Lung (tissue), 12 donors: ENCODE results near the gene AP2B1. TPM values are rescaled to one million over a fixed set of nuclear protein-coding genes. Genes with fewer than 3 reads are reported as not detected.

Source experiments
- ATAC-seq: fragments of 200-7000 bp; cut with Tn5 transposase; one replicate; pipeline ENCODE4 v1.9.1; 2020; ENCODE audit warnings: moderate number of reproducible peaks; ENCODE audit not compliant: insufficient read depth, low FRiP score
- DNase-seq, 3 donors: peaks; one replicate each; pipeline ENCODE4 v3.0.0-alpha.2; 2013 to 2017
- H3K27ac ChIP-seq, 2 donors: one replicate each; pipeline ENCODE4 v1.5.1; 2013; ENCODE audit warnings: mild to moderate bottlenecking in 2 of 2, moderate library complexity in 2 of 2, control low read depth in 1 of 2, inconsistent platforms in 1 of 2, low read depth in 1 of 2, low read length in 1 of 2
- H3K27me3 ChIP-seq, 3 donors: one replicate each; pipeline ENCODE4 v1.5.1; 2013; ENCODE audit warnings: low read length in 2 of 3; ENCODE audit not compliant: control insufficient read depth in 3 of 3, insufficient read depth in 3 of 3
- H3K36me3 ChIP-seq, 4 donors: one replicate each; pipeline ENCODE4 v1.5.1; 2013; ENCODE audit warnings: low read length in 4 of 4, mild to moderate bottlenecking in 1 of 4, moderate library complexity in 1 of 4; ENCODE audit not compliant: control insufficient read depth in 4 of 4, insufficient read depth in 4 of 4
- H3K4me1 ChIP-seq, 5 donors: one replicate each; pipeline ENCODE4 v1.5.1; 2013; ENCODE audit warnings: low read length in 5 of 5, mild to moderate bottlenecking in 2 of 5, moderate library complexity in 1 of 5; ENCODE audit not compliant: control insufficient read depth in 5 of 5, insufficient read depth in 5 of 5
- H3K4me3 ChIP-seq: one replicate; pipeline ENCODE4 v1.5.1; 2013; ENCODE audit warnings: mild to moderate bottlenecking, control low read depth, moderate library complexity
- H3K9ac ChIP-seq, 2 donors: one replicate each; pipeline ENCODE4 v1.5.1; 2013; ENCODE audit warnings: low read length in 2 of 2, control low read depth in 1 of 2; ENCODE audit not compliant: insufficient read depth in 1 of 2
- H3K9me3 ChIP-seq, 4 donors: one replicate each; pipeline ENCODE4 v1.5.1; 2013; ENCODE audit warnings: low read length in 3 of 4, mild to moderate bottlenecking in 1 of 4, moderate library complexity in 1 of 4; ENCODE audit not compliant: control insufficient read depth in 4 of 4, insufficient read depth in 3 of 4
- CTCF ChIP-seq: IDR thresholded peaks from 2 replicates; pipeline ENCODE4 v1.5.1; 2012; ENCODE audit warnings: mild to moderate bottlenecking; ENCODE audit errors: control extremely low read depth, extremely low read depth
- WGBS, 2 donors: extraction: QIAGEN DNeasy Blood & Tissue Kit; methylation state at CpG; one replicate each; pipeline ENCODE4 v1.1.7; 2013; 5-methylcytosine and 5-hydroxymethylcytosine counted together
- polyA plus RNA-seq, 2 donors: library from polyadenylated mRNA; stranded (reverse); fragments of 200-250 nt; gene quantifications; one replicate each; pipeline ENCODE4 v1.2.1, GENCODE V29; 2013
- total RNA-seq, 2 donors: library from RNA; depleted of rRNA in 1 of 2; stranded (reverse); fragments of >200 nt in 1 of 2; gene quantifications; one replicate each; pipeline ENCODE4 v1.2.1, GENCODE V29; 2014 to 2021
- donor health status: control.
- donor health status: control.
- donor health status: Bipolar disorder and iron deficiency.
- donor health status: healthy.
- donor health status: DM: yes; HTN: yes; CAD: no.

The AP2B1 gene
- total and polyA plus RNA-seq, 4 donors, result 52.9 to 156 (median 82.4) TPM

- Histone ChIP-seq H3K9ac (no peak overlapping the region), H3K27me3 (no peaks in the 10 kb centered on the region), H3K27ac (no peak overlapping the region), H3K9me3 (no peaks in the 10 kb centered on the region), H3K4me3 (no peak overlapping the region), H3K4me1 (peaks cover 0 to 15% (median 0%) of the 10 kb centered on the region in 5 donors), H3K36me3 (no peaks in the 10 kb centered on the region)
- DNase-seq (peak; percentile 13 to 24 (median 19)), ATAC-seq (no peak)
- WGBS, 2 donors, result 78 to 80% methylated on average over 11 of the region's 11 CpGs
- TF ChIP-seq CTCF, result no peak
Observed at GRCh38 chr17:35765086-35765710, 178.1 kb downstream of the AP2B1 start.

- Histone ChIP-seq H3K27ac (no peak overlapping the region), H3K36me3 (no peaks in the 10 kb centered on the region), H3K9me3 (no peaks in the 10 kb centered on the region), H3K4me1 (peaks cover 0 to 15% (median 0%) of the 10 kb centered on the region in 5 donors), H3K4me3 (no peak overlapping the region), H3K27me3 (no peaks in the 10 kb centered on the region), H3K9ac (no peak overlapping the region)
- no peak for TF ChIP-seq CTCF
- WGBS, 2 donors, result 85 to 87% methylated on average over 8 of the region's 8 CpGs
- ATAC-seq (no peak), DNase-seq (no peak)
Observed at GRCh38 chr17:35765756-35766488, 178.8 kb downstream of the AP2B1 start.

GRCh38 chr17:35766489-35766877 lies 179.4 kb downstream of the AP2B1 start:
- no peak overlapping the region for H3K9ac ChIP-seq
- H3K4me1 ChIP-seq, result peaks cover 0 to 15% (median 0%) of the 10 kb centered on the region in 5 donors
- 93 to 95% methylated on average over 22 to 24 of the region's 24 CpGs for WGBS, 2 donors
- no peak overlapping the region for H3K27ac ChIP-seq
- H3K36me3 ChIP-seq, result no peaks in the 10 kb centered on the region
- no peak for TF ChIP-seq CTCF
- no peak overlapping the region for H3K4me3 ChIP-seq
- H3K9me3 ChIP-seq, result no peaks in the 10 kb centered on the region
- no peaks in the 10 kb centered on the region for H3K27me3 ChIP-seq
- no peak for DNase-seq
- no peak for ATAC-seq
